K562 (cell line): ENCODE measurements around the gene ABHD16A. TPM values are rescaled to one million over a fixed set of nuclear protein-coding genes. Genes with fewer than 3 reads are reported as not detected.

Experiments used
- AFF1 ChIP-seq, 2 experiments: fragments of 450-650 bp; IDR thresholded peaks; 2 replicates each; pipeline ENCODE4 v1.6.1; 2018; ENCODE audit warnings: mild to moderate bottlenecking in 2 of 2, low read depth in 1 of 2; ENCODE audit not compliant: partially characterized antibody in 2 of 2
- CCNT2 ChIP-seq: IDR thresholded peaks from 2 replicates; pipeline ENCODE4 v1.6.1; 2011; ENCODE audit warnings: borderline replicate concordance, low read depth, mild to moderate bottlenecking, moderate library complexity, mixed read lengths, low read length; ENCODE audit not compliant: insufficient read length; ENCODE audit errors: extremely low read depth
- CEBPZ ChIP-seq: fragments of 150-350 bp; IDR thresholded peaks from 2 replicates; pipeline ENCODE4 v1.6.1; 2014; ENCODE audit warnings: low read depth, mild to moderate bottlenecking, low read length, borderline replicate concordance
- CREB3 ChIP-seq: fragments of 450-650 bp; conservative IDR thresholded peaks from 2 replicates; pipeline ENCODE4 v1.6.1; 2016; ENCODE audit warnings: missing genetic modification characterization, low read depth, mild to moderate bottlenecking, missing compliant biosample characterization, moderate library complexity
- DACH1 ChIP-seq: fragments of 450-650 bp; IDR thresholded peaks from 2 replicates; pipeline ENCODE4 v1.6.1; 2018; ENCODE audit not compliant: partially characterized antibody
- E4F1 ChIP-seq: fragments of 250-450 bp; sonication (Bioruptor Pico); IDR thresholded peaks from 2 replicates; pipeline ENCODE4 v1.5.0; 2021; ENCODE audit warnings: mild to moderate bottlenecking, borderline replicate concordance
- MTA3 ChIP-seq: fragments of 450-650 bp; formaldehyde crosslinking; IDR thresholded peaks from 2 replicates; pipeline ENCODE4 v1.6.1; 2017; ENCODE audit warnings: mild to moderate bottlenecking, borderline replicate concordance
- NR3C1 ChIP-seq: sonication (generic); formaldehyde crosslinking; IDR thresholded peaks from 2 replicates; pipeline ENCODE4 v1.8.1; 2022; ENCODE audit warnings: missing genetic modification reagents
- POLR2AphosphoS5 ChIP-seq: IDR thresholded peaks from 2 replicates; pipeline ENCODE4 v1.6.1; 2011; ENCODE audit warnings: mild to moderate bottlenecking, low read depth, low read length, moderate library complexity; ENCODE audit not compliant: control insufficient read depth, insufficient read depth
- TRIM25 ChIP-seq: fragments of 450-650 bp; IDR thresholded peaks from 2 replicates; pipeline ENCODE4 v1.7.0; 2016; ENCODE audit warnings: borderline replicate concordance
- ZBTB7A ChIP-seq: IDR thresholded peaks from 2 replicates; pipeline ENCODE4 v1.6.1; 2011; ENCODE audit warnings: low read depth, mild to moderate bottlenecking, low read length, moderate library complexity, borderline replicate concordance; ENCODE audit not compliant: control insufficient read depth
- ZNF134 ChIP-seq: fragments of 250-450 bp; sonication (Bioruptor Pico); conservative IDR thresholded peaks from 2 replicates; pipeline ENCODE4 v1.4.0; 2020
- ZNF431 ChIP-seq: sonication (generic); formaldehyde crosslinking; IDR thresholded peaks from 2 replicates; pipeline ENCODE4 v1.8.0; 2022; ENCODE audit warnings: mild to moderate bottlenecking, missing genetic modification reagents
- polyA plus RNA-seq, 8 experiments: library from polyadenylated mRNA; depleted of rRNA in 4 of 8; stranded (reverse) in 5 of 8; unstranded in 3 of 8; fragments of >200 nt; fragmentation: Nextera tagmentation in 2 of 8; fragmentation: Illumina TruSeq in 1 of 8; extraction: Ambion mirVana in 2 of 8; extraction: Trizol in 1 of 8; gene quantifications; 2 replicates each; pipeline versions ENCODE4 v1.2.1 to v1.2.3, GENCODE V29; 2011 to 2014; ENCODE audit warnings: inconsistent platforms in 1 of 8, missing spikeins in 1 of 8
- total RNA-seq, 7 experiments: library from RNA; depleted of rRNA in 6 of 7; stranded (reverse); fragments of >200 nt in 6 of 7; fragmentation: Illumina TruSeq in 2 of 7; extraction: Trizol in 2 of 7; gene quantifications; 2 replicates each; pipeline versions ENCODE4 v1.2.1 to v1.2.3, GENCODE V29; 2011 to 2021; ENCODE audit warnings: low replicate concordance in 1 of 7

ABHD16A gene
- total and polyA plus RNA-seq, 9 of the 15 experiments (the other 6 are each of a cell fraction or from before 2014, with no cell fraction given): 25.8 to 120 (median 81.6) TPM

- TF ChIP-seq DACH1 (no peak), CEBPZ (no peak), TRIM25 (no peak), E4F1 (no peak), CREB3 (tag) (no peak), AFF1 (IDR thresholded peaks at IDR 0.05; ENCODE audit: low read depth in 1 of 2, partially characterized antibody in 2 of 2) (peak in 1 of 2 experiments; percentile 36), MTA3 (no peak), CCNT2 (no peak), ZBTB7A (no peak), NR3C1 (CRISPR knock-in tag) (no peak), ZNF134 (CRISPR knock-in tag) (no peak), ZNF431 (no peak), POLR2AphosphoS5 (peak; percentile 53; the same call in 1 of the 2 replicates)
Observed at GRCh38 chr6:31730631-31731086, 27.5 kb upstream of the ABHD16A start (continued).
